Measurements from ENCODE around the gene CES1. TPM values are rescaled to one million over a fixed set of nuclear protein-coding genes. Genes with fewer than 3 reads are reported as not detected.

The CES1 gene
- total RNA-seq (ENCODE audit: low replicate concordance): 2.0 TPM in 1 of 2 replicates, not detected in the other

GRCh38 chr16:55832773-55833691 lies at the start of gene CES1:
Gene CES1, minus strand, starts transcription at chr16:55833096. Its CDS starts 41 bp downstream, at chr16:55833055.

GRCh38 chr16:55875273-55875672 lies 42.4 kb upstream of the CES1 start, which contains the start of gene CES5A:
Gene CES5A, minus strand, starts transcription at chr16:55875373. Its CDS starts 152 bp downstream, at chr16:55875221.

Other genes with a start within 250 kb of the CES1 start
- gene SLC6A2, start 177.1 kb downstream of the CES1 start, total RNA-seq (ENCODE audit: low replicate concordance): not detected in 2 replicates
- not detected in 2 replicates for gene CES5A, start 42.3 kb upstream of the CES1 start, total RNA-seq (ENCODE audit: low replicate concordance)